ENCODE data around the gene BTN1A1. TPM values are rescaled to one million over a fixed set of nuclear protein-coding genes. Genes with fewer than 3 reads are reported as not detected.
"Not testable (repeated sequence)": the region's sequence is repeated elsewhere in the genome, so short reads cannot be mapped to it uniquely, and the experiment has no call there.

BTN1A1 gene
- not detected in 2 replicates for total RNA-seq (2014; rRNA removed; shearing (Covaris generic); ENCODE audit: low replicate concordance)

- Histone ChIP-seq H3K9me3 (no peaks in the 10 kb centered on the region), H3K4me3 (no peak within 1 kb of the TSS), H3K36me3 (no peaks in the 10 kb centered on the region), H3K27me3 (peaks cover 2% of the 10 kb centered on the region; the same call in 1 of the 2 replicates)
- DNase-seq = no peak
Observed at GRCh38 chr6:26500102-26500501, at the start of gene BTN1A1. Gene BTN1A1, plus strand, starts transcription at chr6:26500303. Its CDS starts 984 bp downstream, at chr6:26501287.

DNA sequence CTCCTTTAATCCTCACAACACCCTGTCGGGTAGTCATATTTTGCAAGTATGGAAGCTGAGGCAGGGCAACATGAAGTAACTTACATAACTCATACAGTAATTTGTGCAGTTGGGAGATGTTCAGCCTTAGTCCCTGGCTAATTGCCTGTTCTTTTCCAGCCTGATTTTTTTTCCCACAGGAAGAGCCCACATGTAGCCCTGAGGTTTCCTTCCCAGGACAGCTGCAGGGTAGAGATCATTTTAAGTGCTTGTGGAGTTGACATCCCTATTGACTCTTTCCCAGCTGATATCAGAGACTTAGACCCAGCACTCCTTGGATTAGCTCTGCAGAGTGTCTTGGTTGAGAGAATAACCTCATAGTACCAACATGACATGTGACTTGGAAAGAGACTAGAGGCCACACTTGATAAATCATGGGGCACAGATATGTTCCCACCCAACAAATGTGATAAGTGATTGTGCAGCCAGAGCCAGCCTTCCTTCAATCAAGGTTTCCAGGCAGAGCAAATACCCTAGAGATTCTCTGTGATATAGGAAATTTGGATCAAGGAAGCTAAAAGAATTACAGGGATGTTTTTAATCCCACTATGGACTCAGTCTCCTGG, 47.4 kb upstream of the BTN1A1 start:
- Histone ChIP-seq H3K9me3 (no peaks in the 10 kb centered on the region), H3K36me3 (no peaks in the 10 kb centered on the region), H3K4me3 (no peak overlapping the region), H3K27me3 (no peaks in the 10 kb centered on the region)
- no peak for DNase-seq

GRCh38 chr6:26454631-26455030, 45.5 kb upstream of the BTN1A1 start:
- DNase-seq = no peak
- H3K27me3 ChIP-seq = no peaks in the 10 kb centered on the region
- H3K36me3 ChIP-seq = peaks cover 4% of the 10 kb centered on the region; the same call in 1 of the 2 replicates
- no peaks in the 10 kb centered on the region for H3K9me3 ChIP-seq
- H3K4me3 ChIP-seq = no peak overlapping the region

- Histone ChIP-seq H3K36me3 (peaks cover 8% of the 10 kb centered on the region), H3K4me3 (no peak overlapping the region), H3K9me3 (no peaks in the 10 kb centered on the region), H3K27me3 (no peaks in the 10 kb centered on the region)
- no peak for DNase-seq
Observed at GRCh38 chr6:26455357-26455970, 44.6 kb upstream of the BTN1A1 start.

DNA sequence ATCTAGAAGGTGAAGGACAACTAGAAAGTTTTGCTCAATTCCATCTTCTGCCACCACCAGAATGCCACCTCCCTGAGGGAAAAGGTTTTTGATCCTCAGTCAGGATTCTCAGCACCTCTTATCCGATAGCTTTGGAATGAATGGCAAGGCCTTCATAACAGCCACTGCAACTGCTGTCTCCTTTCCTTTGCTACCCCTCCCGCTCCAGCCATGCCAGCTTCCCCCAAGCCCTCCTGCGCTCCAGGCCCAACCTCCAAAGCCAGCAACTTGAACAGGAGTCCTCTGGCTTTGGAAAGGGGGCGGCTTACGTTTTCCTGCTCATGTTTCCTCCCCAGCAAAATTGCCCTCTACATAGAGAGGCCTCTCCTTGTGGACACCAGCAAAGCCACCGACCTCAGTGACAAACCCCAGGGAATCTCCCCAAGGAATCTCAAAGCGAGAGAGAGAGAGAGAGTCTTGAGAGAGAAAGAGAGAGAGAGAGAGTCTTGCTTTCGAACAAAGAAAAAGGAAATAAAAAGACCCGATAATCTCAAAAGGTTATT, 42.8 kb upstream of the BTN1A1 start:
- DNase-seq = peak; percentile 26
- Histone ChIP-seq H3K9me3 (no peaks in the 10 kb centered on the region), H3K27me3 (no peaks in the 10 kb centered on the region), H3K36me3 (peaks cover 12% of the 10 kb centered on the region), H3K4me3 (peak overlapping the region; percentile 92)

GRCh38 chr6:26457806-26458688, 42.1 kb upstream of the BTN1A1 start, which contains the start of gene BTN2A1:
Gene BTN2A1, plus strand, starts transcription at chr6:26457955. Its CDS starts 682 bp downstream, at chr6:26458637.
- DNase-seq = peak; percentile 70
- H3K4me3 ChIP-seq = peak within 1 kb of the TSS; percentile 92
- H3K9me3 ChIP-seq = no peaks in the 10 kb centered on the region
- peaks cover 12% of the 10 kb centered on the region for H3K36me3 ChIP-seq
- no peaks in the 10 kb centered on the region for H3K27me3 ChIP-seq

GRCh38 chr6:26459023-26459810, 40.9 kb upstream of the BTN1A1 start:
- DNase-seq = no peak
- H3K36me3 ChIP-seq = peaks cover 12% of the 10 kb centered on the region
- H3K4me3 ChIP-seq = peak overlapping the region; percentile 92
- H3K27me3 ChIP-seq = no peaks in the 10 kb centered on the region
- no peaks in the 10 kb centered on the region for H3K9me3 ChIP-seq

DNA sequence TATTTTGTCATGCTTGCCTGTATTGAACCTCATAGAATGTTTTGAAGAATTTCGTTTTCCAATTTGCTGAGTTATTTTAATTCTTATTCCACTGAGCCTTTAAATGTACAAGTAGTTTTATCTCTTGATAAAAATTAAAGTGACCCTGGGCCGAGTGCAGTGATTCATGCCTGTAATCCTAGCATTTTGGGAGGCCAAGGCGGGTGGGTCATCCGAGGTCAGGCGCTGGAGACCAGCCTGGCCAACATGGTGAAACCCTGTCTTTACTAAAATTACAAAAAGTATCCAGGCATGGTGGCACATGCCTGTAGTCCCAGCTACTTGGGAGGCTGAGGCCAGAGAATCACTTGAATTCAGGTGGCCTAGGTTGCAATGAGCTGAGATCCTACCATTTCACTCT, 38.8 kb upstream of the BTN1A1 start:
- DNase-seq, H3K27me3 ChIP-seq, H3K4me3 ChIP-seq, H3K9me3 ChIP-seq: not testable (repeated sequence)
- peaks cover 24% of the 10 kb centered on the region for H3K36me3 ChIP-seq

- Histone ChIP-seq H3K36me3 (peaks cover 27% of the 10 kb centered on the region), H3K27me3 (no peaks in the 10 kb centered on the region), H3K9me3 (no peaks in the 10 kb centered on the region)
Observed at GRCh38 chr6:26464014-26464413, 36.1 kb upstream of the BTN1A1 start.

DNA sequence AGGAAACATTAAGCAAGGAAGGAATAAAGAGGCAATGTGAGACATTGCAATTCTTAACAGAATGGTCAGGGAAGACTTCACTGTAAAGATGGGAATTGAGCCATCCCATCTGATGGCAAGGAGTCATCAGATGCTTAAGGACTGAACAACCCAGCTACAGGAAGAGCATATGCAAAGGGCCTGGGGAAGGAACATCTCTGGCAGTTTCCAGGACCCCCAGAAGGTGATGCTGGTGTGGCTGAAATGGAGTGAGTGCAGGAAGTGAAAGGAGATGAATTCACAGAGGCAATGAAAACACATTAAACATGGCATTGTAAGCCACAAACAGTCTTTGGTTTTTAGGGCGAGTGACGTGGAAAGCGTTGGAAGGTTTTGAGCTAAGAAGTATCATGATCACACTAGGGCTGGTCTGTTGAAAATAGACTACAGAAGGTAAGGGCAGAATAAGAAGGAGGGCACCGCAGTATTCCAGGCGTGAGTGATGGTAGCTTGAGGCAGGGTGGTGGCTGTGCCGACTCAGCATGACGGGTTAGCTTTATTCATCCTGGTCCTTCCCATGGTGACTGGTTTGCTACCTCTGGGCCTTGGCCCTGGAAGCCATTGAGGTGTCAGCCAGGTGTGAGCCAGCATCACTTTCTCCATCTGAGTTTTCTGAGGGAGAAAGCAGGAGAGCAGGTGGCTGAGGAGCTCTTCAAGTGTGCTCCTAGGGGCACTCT, 35.5 kb upstream of the BTN1A1 start:
- no peaks in the 10 kb centered on the region for H3K27me3 ChIP-seq
- peaks cover 29% of the 10 kb centered on the region for H3K36me3 ChIP-seq
- H3K9me3 ChIP-seq = no peaks in the 10 kb centered on the region
- no peak overlapping the region for H3K4me3 ChIP-seq
- no peak for DNase-seq

More at GRCh38 chr6:26464014-26464413, 36.1 kb upstream of the BTN1A1 start:
- no peak overlapping the region for H3K4me3 ChIP-seq
- DNase-seq = no peak

- Histone ChIP-seq H3K4me3 (no peak overlapping the region), H3K27me3 (no peaks in the 10 kb centered on the region), H3K36me3 (peaks cover 24% of the 10 kb centered on the region), H3K9me3 (no peaks in the 10 kb centered on the region)
- no peak for DNase-seq
Observed at GRCh38 chr6:26465776-26466175, 34.3 kb upstream of the BTN1A1 start.

- H3K36me3 ChIP-seq = peaks cover 21% of the 10 kb centered on the region
- no peak for DNase-seq
- no peaks in the 10 kb centered on the region for H3K27me3 ChIP-seq
- H3K9me3 ChIP-seq = no peaks in the 10 kb centered on the region
- H3K4me3 ChIP-seq = no peak overlapping the region
Observed at GRCh38 chr6:26468829-26469228, 31.3 kb upstream of the BTN1A1 start.

- no peak for DNase-seq
- Histone ChIP-seq H3K27me3 (no peaks in the 10 kb centered on the region), H3K9me3 (no peaks in the 10 kb centered on the region), H3K4me3 (no peak overlapping the region), H3K36me3 (peaks cover 17% of the 10 kb centered on the region)
Observed at GRCh38 chr6:26470643-26471042, 29.5 kb upstream of the BTN1A1 start.

GRCh38 chr6:26471970-26472369, 28.1 kb upstream of the BTN1A1 start:
- DNase-seq = no peak
- Histone ChIP-seq H3K36me3 (peaks cover 9% of the 10 kb centered on the region), H3K9me3 (no peaks in the 10 kb centered on the region), H3K27me3 (no peaks in the 10 kb centered on the region), H3K4me3 (no peak overlapping the region)

GRCh38 chr6:26472549-26473290, 27.4 kb upstream of the BTN1A1 start:
- H3K36me3 ChIP-seq = peaks cover 7% of the 10 kb centered on the region
- H3K27me3 ChIP-seq = no peaks in the 10 kb centered on the region
- H3K9me3 ChIP-seq = no peaks in the 10 kb centered on the region
- peak overlapping the region; percentile 63 for H3K4me3 ChIP-seq
- DNase-seq = no peak

Data from MG63 (cell line).